Peyer's patch (tissue), 4 donors: ENCODE results near the gene ATG9A.

Source experiments
- POLR2A ChIP-seq, 2 donors: fragments of 450-650 bp; IDR thresholded peaks; one replicate each; pipeline ENCODE4 v1.5.1; 2017; ENCODE audit warnings: antibody characterized with exemption in 2 of 2, mild to moderate bottlenecking in 2 of 2, moderate library complexity in 2 of 2
- TF ChIP-seq, protein P1 (sequence below), 6 experiments: fragments of 450-650 bp in 4 of 6; fragments of 200-600 bp in 2 of 6; sonication (generic) in 1 of 6; IDR thresholded peaks; one replicate each; pipeline ENCODE4 v1.5.1; 2017 to 2019; ENCODE audit warnings: antibody characterized with exemption in 6 of 6, mild to moderate bottlenecking in 3 of 6, moderate library complexity in 1 of 6

DNA sequence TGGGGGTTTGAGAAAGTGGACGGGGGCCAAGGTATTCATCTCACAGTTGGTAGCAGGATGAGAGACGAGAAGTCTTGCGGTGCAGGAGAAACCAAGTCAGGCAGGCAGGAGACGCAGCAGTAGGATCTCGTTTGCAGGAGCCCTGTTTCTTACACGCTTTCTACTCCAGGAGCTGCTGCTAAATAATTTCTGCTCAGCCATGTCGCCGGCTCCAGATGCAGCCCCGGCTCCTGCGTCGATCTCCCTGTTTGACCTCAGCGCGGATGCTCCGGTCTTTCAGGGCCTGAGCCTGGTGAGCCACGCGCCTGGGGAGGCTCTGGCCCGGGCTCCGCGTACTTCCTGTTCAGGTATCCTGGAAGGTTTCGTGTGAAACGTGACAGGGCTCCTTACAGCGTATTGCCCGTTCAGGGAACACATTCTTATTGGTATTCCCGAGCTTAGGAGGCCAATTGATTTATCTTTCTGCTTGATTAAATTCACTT, 664 bp upstream of the ATG9A start:
- TF ChIP-seq, protein P1, sequence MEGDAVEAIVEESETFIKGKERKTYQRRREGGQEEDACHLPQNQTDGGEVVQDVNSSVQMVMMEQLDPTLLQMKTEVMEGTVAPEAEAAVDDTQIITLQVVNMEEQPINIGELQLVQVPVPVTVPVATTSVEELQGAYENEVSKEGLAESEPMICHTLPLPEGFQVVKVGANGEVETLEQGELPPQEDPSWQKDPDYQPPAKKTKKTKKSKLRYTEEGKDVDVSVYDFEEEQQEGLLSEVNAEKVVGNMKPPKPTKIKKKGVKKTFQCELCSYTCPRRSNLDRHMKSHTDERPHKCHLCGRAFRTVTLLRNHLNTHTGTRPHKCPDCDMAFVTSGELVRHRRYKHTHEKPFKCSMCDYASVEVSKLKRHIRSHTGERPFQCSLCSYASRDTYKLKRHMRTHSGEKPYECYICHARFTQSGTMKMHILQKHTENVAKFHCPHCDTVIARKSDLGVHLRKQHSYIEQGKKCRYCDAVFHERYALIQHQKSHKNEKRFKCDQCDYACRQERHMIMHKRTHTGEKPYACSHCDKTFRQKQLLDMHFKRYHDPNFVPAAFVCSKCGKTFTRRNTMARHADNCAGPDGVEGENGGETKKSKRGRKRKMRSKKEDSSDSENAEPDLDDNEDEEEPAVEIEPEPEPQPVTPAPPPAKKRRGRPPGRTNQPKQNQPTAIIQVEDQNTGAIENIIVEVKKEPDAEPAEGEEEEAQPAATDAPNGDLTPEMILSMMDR (IDR thresholded peaks at IDR 0.05), result no peak
- no peak for TF ChIP-seq POLR2A (IDR thresholded peaks at IDR 0.05)
